CD14-positive monocyte (primary cell): Measurements from ENCODE around the gene CDH11. TPM values are rescaled to one million over a fixed set of nuclear protein-coding genes. Genes with fewer than 3 reads are reported as not detected.

Experiments used
- DNase-seq, 3 donors: peaks; one replicate each; pipeline ENCODE4 v3.0.0-alpha.2; 2011 to 2022
- H2AFZ ChIP-seq: 2 replicates; pipeline ENCODE4 v1.6.0; 2012; ENCODE audit warnings: mild to moderate bottlenecking, low read depth, low read length, inconsistent platforms; ENCODE audit not compliant: insufficient read depth, poor library complexity, severe bottlenecking
- H3K27ac ChIP-seq, 2 donors: 1 replicate in 1 of 2; 2 replicates in 1 of 2; pipeline ENCODE4 v1.5.1; 2012 to 2013; ENCODE audit warnings: low read length in 2 of 2, control low read depth in 1 of 2, inconsistent platforms in 1 of 2, low read depth in 1 of 2, mild to moderate bottlenecking in 1 of 2
- H3K27me3 ChIP-seq, 2 donors: one replicate each; pipeline versions ENCODE4 v1.6.0 to v1.6.1; 2011 to 2013; ENCODE audit warnings: low read length in 2 of 2; ENCODE audit not compliant: control insufficient read depth in 2 of 2, insufficient read depth in 2 of 2
- H3K36me3 ChIP-seq, 2 donors: replicated peaks in 1 of 2; 1 replicate in 1 of 2; 2 replicates in 1 of 2; pipeline versions ENCODE4 v1.5.1 to v1.6.1; 2012 to 2013; ENCODE audit warnings: low read length in 2 of 2, control low read depth in 1 of 2, inconsistent platforms in 1 of 2, mild to moderate bottlenecking in 1 of 2; ENCODE audit not compliant: insufficient read depth in 2 of 2, control insufficient read depth in 1 of 2
- H3K4me1 ChIP-seq, 2 donors: 1 replicate in 1 of 2; 2 replicates in 1 of 2; pipeline versions ENCODE4 v1.5.1 to v1.6.1; 2012 to 2013; ENCODE audit warnings: low read length in 2 of 2, control low read depth in 1 of 2, inconsistent platforms in 1 of 2, mild to moderate bottlenecking in 1 of 2, moderate library complexity in 1 of 2; ENCODE audit not compliant: insufficient read depth in 2 of 2, control insufficient read depth in 1 of 2
- H3K4me2 ChIP-seq: replicated peaks from 2 replicates; pipeline ENCODE3; 2012; ENCODE audit warnings: low read length, moderate library complexity, mild to moderate bottlenecking; ENCODE audit not compliant: poor library complexity, severe bottlenecking; ENCODE audit errors: extremely low read depth
- H3K4me3 ChIP-seq, 3 experiments: fragments of 200-600 bp in 1 of 3; sonication (generic) in 1 of 3; replicated peaks in 1 of 3; 1 replicate in 2 of 3; 2 replicates in 1 of 3; pipeline ENCODE4 v1.5.1; 2011 to 2013; ENCODE audit warnings: low read length in 3 of 3, mild to moderate bottlenecking in 3 of 3, control low read depth in 2 of 3, low read depth in 2 of 3, inconsistent platforms in 1 of 3, moderate library complexity in 1 of 3
- H3K79me2 ChIP-seq: 2 replicates; pipeline ENCODE4 v1.6.0; 2012; ENCODE audit warnings: mild to moderate bottlenecking, control low read depth, inconsistent platforms, low read length, moderate library complexity; ENCODE audit not compliant: insufficient read depth
- H3K9ac ChIP-seq: 2 replicates; pipeline ENCODE4 v1.6.0; 2017; ENCODE audit warnings: low read length, mild to moderate bottlenecking; ENCODE audit not compliant: insufficient read depth, poor library complexity, severe bottlenecking
- H3K9me3 ChIP-seq, 2 donors: replicated peaks in 1 of 2; 1 replicate in 1 of 2; 2 replicates in 1 of 2; pipeline versions ENCODE4 v1.5.1 to v1.6.1; 2012 to 2013; ENCODE audit warnings: low read length in 2 of 2, control low read depth in 1 of 2; ENCODE audit not compliant: control insufficient read depth in 1 of 2, insufficient read depth in 1 of 2
- H4K20me1 ChIP-seq: 2 replicates; pipeline ENCODE4 v1.6.0; 2012; ENCODE audit warnings: mild to moderate bottlenecking, low read length, control low read depth, moderate library complexity; ENCODE audit not compliant: insufficient read depth
- H3K27ac Mint-ChIP-seq, 7 donors: one replicate each; pipeline ENCODE4 v1.8.0; 2020; ENCODE audit warnings: mild to moderate bottlenecking in 7 of 7, mixed read lengths in 7 of 7, moderate library complexity in 6 of 7, inconsistent platforms in 2 of 7
- H3K27me3 Mint-ChIP-seq, 3 donors: one replicate each; pipeline ENCODE4 v1.8.0; 2021 to 2022; ENCODE audit warnings: low read depth in 3 of 3, mild to moderate bottlenecking in 3 of 3, mixed read lengths in 3 of 3, moderate library complexity in 3 of 3, inconsistent platforms in 1 of 3
- H3K36me3 Mint-ChIP-seq, 2 donors: one replicate each; pipeline ENCODE4 v1.8.0; 2020; ENCODE audit warnings: mixed read lengths in 2 of 2, inconsistent platforms in 1 of 2, mild to moderate bottlenecking in 1 of 2
- H3K4me1 Mint-ChIP-seq: one replicate; pipeline ENCODE4 v1.8.0; 2020; ENCODE audit warnings: mild to moderate bottlenecking, mixed read lengths
- H3K4me3 Mint-ChIP-seq, 2 donors: one replicate each; pipeline ENCODE4 v1.8.0; 2020; ENCODE audit warnings: mild to moderate bottlenecking in 2 of 2, mixed read lengths in 2 of 2, moderate library complexity in 1 of 2
- H3K9me3 Mint-ChIP-seq, 7 donors: one replicate each; pipeline ENCODE4 v1.8.0; 2020 to 2022; ENCODE audit warnings: mixed read lengths in 7 of 7, mild to moderate bottlenecking in 6 of 7, moderate library complexity in 6 of 7, inconsistent platforms in 2 of 7
- CTCF ChIP-seq: fragments of 200-600 bp; IDR thresholded peaks from one replicate; pipeline ENCODE4 v1.8.0; 2022; ENCODE audit warnings: antibody characterized with exemption, mild to moderate bottlenecking
- WGBS: methylation state at CpG from one replicate; pipeline ENCODE4 v1.1.5; 2013; ENCODE audit warnings: missing lambda C conversion rate; ENCODE audit not compliant: insufficient coverage; 5-methylcytosine and 5-hydroxymethylcytosine counted together
- intact Hi-C, 2 donors: fragments of 100-400 bp; cut with micrococcal nuclease; formaldehyde crosslinking; loops; one replicate each; pipeline versions ENCODE4 v1.15.0 to v1.15.1; 2023
- polyA plus RNA-seq, 3 donors: library from polyadenylated mRNA; depleted of rRNA in 1 of 3; unstranded in 2 of 3; stranded (reverse) in 1 of 3; fragments of 300-500 nt in 2 of 3; fragments of >200 nt in 1 of 3; fragmentation: Illumina TruSeq in 2 of 3; gene quantifications; 1 replicate in 2 of 3; 2 replicates in 1 of 3; pipeline ENCODE4 v1.2.3, GENCODE V29; 2012 to 2021

Gene CDH11
- polyA plus RNA-seq, 3 donors = not detected

- Histone ChIP-seq H3K79me2 (no peaks in the 10 kb centered on the region), H3K4me3 (no peak overlapping the region), H3K9ac (no peak overlapping the region), H3K36me3 (no peaks in the 10 kb centered on the region), H4K20me1 (no peaks in the 10 kb centered on the region), H3K27ac (no peak overlapping the region), H3K4me2 (no peak overlapping the region), H3K9me3 (no peaks in the 10 kb centered on the region), H3K27me3 (no peaks in the 10 kb centered on the region), H3K4me1 (no peaks in the 10 kb centered on the region), H2AFZ (no peak overlapping the region)
- Mint-ChIP-seq H3K9me3 (peaks cover 0 to 5% (median 0%) of the 10 kb centered on the region in 7 donors), H3K4me3 (no peak overlapping the region), H3K4me1 (no peaks in the 10 kb centered on the region), H3K36me3 (no peaks in the 10 kb centered on the region), H3K27me3 (peaks cover 0 to 1% (median 0%) of the 10 kb centered on the region in 3 donors), H3K27ac (no peak overlapping the region)
- TF ChIP-seq CTCF = no peak
- WGBS = no CpG with 5 or more reads among the region's 3 CpGs
- DNase-seq = no peak
- intact Hi-C loops = no loop called here
Measured at GRCh38 chr16:65104471-65104870, 17.4 kb downstream of the CDH11 start.

- no peak for TF ChIP-seq CTCF
Measured at GRCh38 chr16:65102326-65102725, 19.5 kb downstream of the CDH11 start.

More at GRCh38 chr16:65102326-65102725, 19.5 kb downstream of the CDH11 start:
- no peaks in the 10 kb centered on the region for H3K36me3 ChIP-seq
- no peak overlapping the region for H2AFZ ChIP-seq
- no peaks in the 10 kb centered on the region for H4K20me1 ChIP-seq
- no peaks in the 10 kb centered on the region for H3K79me2 ChIP-seq
- H3K27me3 ChIP-seq = no peaks in the 10 kb centered on the region
- no peak overlapping the region for H3K4me3 Mint-ChIP-seq
- DNase-seq = no peak
- no peak overlapping the region for H3K27ac Mint-ChIP-seq
- no CpG with 5 or more reads among the region's 1 CpG for WGBS
- no peaks in the 10 kb centered on the region for H3K36me3 Mint-ChIP-seq
- H3K9me3 Mint-ChIP-seq = peaks cover 0 to 5% (median 2%) of the 10 kb centered on the region in 7 donors
- no peaks in the 10 kb centered on the region for H3K4me1 ChIP-seq
- H3K27me3 Mint-ChIP-seq = peaks cover 0 to 1% (median 0%) of the 10 kb centered on the region in 3 donors
- intact Hi-C loops = no loop called here
- no peak overlapping the region for H3K4me2 ChIP-seq
- H3K9ac ChIP-seq = no peak overlapping the region
- no peaks in the 10 kb centered on the region for H3K9me3 ChIP-seq
- no peak overlapping the region for H3K4me3 ChIP-seq
- no peak overlapping the region for H3K27ac ChIP-seq
- no peaks in the 10 kb centered on the region for H3K4me1 Mint-ChIP-seq
